Right ventricle myocardium superior (tissue), 1 donor: ENCODE measurements around the gene CACNA1D. TPM values are rescaled to one million over a fixed set of nuclear protein-coding genes. Genes with fewer than 3 reads are reported as not detected.

Experiments
- ATAC-seq: fragments of 200-7000 bp; cut with Tn5 transposase; one replicate; pipeline ENCODE4 v1.9.1; 2020; ENCODE audit warnings: mild to moderate bottlenecking; ENCODE audit not compliant: poor library complexity
- DNase-seq: peaks from one replicate; pipeline ENCODE4 v3.0.0-alpha.2; 2020
- intact Hi-C: fragments of 100-400 bp; cut with DNase I; formaldehyde crosslinking; loops from one replicate; pipeline ENCODE4 v1.11.2; 2022
- total RNA-seq: library from RNA; stranded (reverse); fragmentation: NEBNext Ultra II Directional; extraction: Animal tissue kit (Norgen Biotek cat#: 25700); gene quantifications from one replicate; pipeline ENCODE4 v1.2.1, GENCODE V29; 2021
- donor health status: DM: no; HTN: yes; CAD: no; lungs with severe emphysema.

The CACNA1D gene
- total RNA-seq, 1 donor from 2014 or later: 0.78 TPM

GRCh38 chr3:53593611-53594010, 99.2 kb downstream of the CACNA1D start:
- intact Hi-C loops: no loop called here
- ATAC-seq: no peak
- no peak for DNase-seq

DNA sequence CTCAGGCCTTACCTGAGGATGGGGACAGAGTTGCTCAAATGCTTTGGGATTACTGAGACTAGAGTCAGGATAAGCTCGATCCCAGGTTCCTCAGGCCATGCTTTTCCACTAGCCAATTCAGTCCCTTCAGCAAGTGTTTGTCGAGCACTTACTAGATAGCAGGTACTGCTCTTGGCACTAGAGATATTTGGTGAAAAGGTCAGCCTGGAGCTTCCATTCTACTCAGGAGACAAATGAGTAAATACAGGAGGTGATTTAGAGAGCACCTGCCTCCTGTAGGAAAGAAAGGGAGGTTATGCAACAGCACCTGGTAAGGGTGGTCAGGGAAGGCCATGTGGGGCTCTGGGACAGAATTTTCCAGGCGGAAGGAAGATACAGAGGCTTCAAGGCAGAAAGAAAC, 99.9 kb downstream of the CACNA1D start:
- intact Hi-C loops: no loop called here
- DNase-seq (no peak), ATAC-seq (no peak)

- no peak for DNase-seq
- intact Hi-C loops: no loop called here
- no peak for ATAC-seq
Observed at GRCh38 chr3:53595660-53596059, 101.2 kb downstream of the CACNA1D start.

DNA sequence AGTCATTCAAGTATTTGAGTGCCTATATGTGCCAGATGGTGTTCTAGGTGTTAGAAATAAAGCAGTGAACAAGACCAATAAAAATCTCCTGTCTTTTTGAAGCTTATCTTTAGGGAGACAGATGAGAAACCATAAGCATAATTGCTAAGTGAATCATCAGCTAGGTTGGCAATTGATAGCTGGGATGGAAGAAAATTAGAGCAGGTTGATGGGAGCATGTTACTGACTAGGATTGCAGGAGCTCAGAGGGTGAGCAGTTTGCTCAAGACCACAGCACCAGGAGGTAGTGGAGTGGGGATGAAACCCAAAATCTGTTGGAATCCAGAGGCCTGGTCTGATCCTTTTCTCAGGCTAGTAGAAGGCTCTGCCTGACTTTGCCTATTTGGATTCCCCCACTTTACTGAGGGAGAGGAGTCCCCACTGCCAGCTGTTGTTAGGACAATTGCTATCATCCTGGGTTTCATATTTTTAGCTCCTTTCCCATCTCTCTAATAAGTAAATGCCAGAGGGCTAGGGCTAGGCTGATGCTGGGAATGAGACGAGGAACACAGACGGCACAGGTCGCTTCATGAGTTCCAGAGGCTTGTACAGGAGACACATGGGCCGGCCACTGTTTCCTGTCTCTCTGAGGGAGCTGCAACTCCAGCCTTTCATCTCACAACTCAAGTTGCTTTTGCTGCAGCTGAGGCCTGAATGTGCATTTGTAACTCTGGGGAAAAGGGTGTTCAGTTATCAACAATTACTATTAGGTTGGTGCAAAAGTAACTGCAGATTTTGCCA, 102.9 kb downstream of the CACNA1D start:
- DNase-seq (no peak), ATAC-seq (no peak)
- intact Hi-C loops: no loop called here

GRCh38 chr3:53599771-53600170, 105.4 kb downstream of the CACNA1D start:
- intact Hi-C loops: no loop called here
- DNase-seq: no peak
- no peak for ATAC-seq

- ATAC-seq (no peak), DNase-seq (no peak)
- intact Hi-C loops: no loop called here
Observed at GRCh38 chr3:53602866-53603265, 108.5 kb downstream of the CACNA1D start.

- no peak for ATAC-seq
- DNase-seq: no peak
- intact Hi-C loops: no loop called here
Observed at GRCh38 chr3:53604232-53604631, 109.8 kb downstream of the CACNA1D start.

DNA sequence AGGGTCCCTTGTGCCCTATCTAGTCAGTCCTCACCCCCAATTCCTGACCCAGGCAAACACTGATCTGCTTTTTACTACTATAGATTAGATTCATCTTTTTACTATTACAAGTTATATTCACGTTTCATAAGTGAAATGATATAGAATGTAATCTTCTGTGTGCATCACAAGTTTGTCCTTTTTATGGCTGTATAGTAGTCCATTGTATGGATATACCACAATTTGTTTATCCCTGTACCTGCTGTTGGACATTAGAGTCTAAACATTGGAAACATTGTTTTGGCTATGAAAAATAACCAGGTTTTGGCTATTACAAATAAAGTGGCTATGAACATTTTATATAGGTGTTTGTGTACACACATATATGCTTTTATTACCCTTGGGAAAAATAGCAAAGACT, 112.4 kb downstream of the CACNA1D start:
- intact Hi-C loops: no loop called here
- DNase-seq (no peak), ATAC-seq (no peak)

DNA sequence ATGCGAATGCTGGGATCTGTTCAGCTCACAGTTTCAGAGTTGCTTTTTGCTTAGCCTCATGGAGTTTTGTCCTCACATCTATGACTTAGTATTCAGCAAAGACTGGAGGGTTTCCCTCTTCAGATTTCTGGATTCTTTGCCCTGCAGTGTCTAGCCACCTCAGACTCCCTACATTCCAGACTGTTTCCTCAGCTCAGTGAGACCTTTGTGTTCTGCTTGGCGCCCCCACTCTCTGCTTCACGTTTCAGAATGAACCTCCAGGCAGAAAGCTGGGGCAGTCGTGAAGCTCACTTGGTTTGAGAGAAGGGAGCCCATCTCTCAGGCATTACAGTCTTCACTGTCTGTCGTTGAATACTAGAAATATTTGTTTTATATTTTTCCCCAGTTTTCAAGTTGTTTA, 118.1 kb downstream of the CACNA1D start:
- intact Hi-C loops: no loop called here
- ATAC-seq: no peak
- no peak for DNase-seq

- DNase-seq: no peak
- peak; percentile 50 for ATAC-seq
- intact Hi-C loops: no loop called here
Observed at GRCh38 chr3:53613125-53613524, 118.7 kb downstream of the CACNA1D start.

- intact Hi-C loops: no loop called here
- DNase-seq: no peak
- no peak for ATAC-seq
Observed at GRCh38 chr3:53614307-53614706, 119.9 kb downstream of the CACNA1D start.

- intact Hi-C loops: no loop called here
- no peak for ATAC-seq
- no peak for DNase-seq
Observed at GRCh38 chr3:53616321-53616720, 121.9 kb downstream of the CACNA1D start.

DNA sequence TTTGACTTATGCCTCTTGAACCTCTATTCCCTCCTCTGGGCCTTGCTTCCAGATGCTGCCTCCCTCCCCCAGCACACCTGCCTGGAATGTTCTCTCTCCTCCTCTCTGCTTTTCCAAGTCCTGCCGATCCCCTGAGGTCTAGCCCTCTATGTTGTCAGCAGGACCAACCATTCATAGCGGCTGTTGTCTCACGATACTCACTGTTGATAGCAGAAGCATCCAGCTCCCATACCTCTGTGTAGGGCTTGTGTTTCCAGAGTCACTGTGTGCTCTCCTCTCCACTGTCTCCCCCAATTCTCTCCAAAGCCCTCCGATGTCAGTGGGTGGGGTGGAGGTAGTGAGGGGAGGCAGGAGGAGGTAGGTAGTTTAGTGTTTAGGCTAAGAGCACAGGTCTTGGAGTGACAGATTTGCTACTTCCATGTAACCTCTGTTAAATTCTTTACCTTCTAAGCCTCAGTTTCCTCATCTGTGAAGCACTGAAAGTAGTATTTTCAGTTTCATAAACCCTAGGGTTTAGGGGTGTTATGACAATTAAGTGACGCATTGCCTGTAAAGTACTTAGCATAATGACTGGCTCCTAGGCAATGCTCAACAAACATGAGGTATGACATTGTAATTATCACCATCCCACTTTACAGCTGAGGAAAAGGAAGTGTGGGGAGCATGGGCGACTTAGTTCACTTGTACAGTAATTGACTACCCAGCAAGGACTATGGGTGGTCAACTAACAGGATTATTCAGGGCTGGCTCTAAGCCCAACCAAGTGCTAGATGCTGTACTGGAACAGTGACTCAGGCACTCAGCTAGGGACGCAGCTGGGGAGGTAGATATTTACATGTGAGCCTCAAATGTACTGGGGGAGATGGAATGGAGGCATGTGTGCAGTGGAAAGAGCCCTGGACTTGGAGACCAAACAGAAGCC, 122.8 kb downstream of the CACNA1D start:
- no peak for DNase-seq
- intact Hi-C loops: no loop called here
- no peak for ATAC-seq

DNA sequence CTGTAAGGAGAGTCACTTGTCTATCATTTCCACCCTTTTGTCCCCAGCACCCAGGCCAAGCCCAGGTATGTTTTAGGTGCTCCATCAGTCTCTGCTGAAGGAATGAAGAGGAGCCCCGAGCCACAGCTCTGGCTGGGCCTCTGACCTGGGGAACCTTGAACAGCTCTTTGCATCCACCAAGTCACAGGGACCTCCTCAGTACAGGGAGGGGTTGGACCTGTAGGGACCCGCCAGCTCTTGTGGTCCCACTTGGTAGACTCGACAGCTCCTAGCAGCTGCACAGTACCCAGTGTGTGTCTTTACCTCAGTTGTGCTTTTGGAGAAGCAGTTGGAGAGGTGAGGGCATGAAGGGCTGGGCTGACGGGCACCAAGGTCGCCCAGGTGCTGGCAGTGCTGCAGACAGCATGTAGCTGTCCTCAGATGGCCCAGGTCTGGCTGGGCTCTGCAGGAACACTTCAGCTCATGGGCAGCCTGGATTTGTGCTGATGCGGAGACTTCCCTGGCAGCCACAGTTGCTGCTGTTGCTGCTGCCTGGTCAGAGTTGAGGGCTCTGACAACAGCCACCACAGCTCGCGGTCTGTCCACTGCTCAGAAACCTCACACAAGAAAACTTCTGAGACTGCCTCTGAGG, 123.6 kb downstream of the CACNA1D start:
- DNase-seq (peak; percentile 71), ATAC-seq (peak; percentile 93)
- intact Hi-C loops: no loop called here

DNA sequence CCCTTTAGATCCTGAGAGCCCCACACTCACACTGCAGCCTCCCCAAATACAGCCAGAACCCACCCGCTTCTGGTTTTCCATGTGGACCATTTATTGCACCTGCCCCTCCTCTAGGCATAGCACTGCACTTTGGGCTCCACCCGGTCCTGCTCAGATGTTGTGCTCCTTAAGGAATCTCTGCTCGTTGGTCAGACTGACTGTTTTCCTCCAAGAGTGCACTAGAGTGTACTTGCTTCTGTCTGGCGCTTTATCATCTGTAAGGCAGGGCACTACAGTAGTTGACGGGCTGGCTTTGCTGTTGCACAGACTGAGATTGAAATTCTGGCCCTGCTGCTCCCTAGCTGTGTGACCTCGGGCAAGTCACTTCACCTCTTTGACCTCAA, 124.1 kb downstream of the CACNA1D start:
- intact Hi-C loops: no loop called here
- no peak for ATAC-seq

DNA sequence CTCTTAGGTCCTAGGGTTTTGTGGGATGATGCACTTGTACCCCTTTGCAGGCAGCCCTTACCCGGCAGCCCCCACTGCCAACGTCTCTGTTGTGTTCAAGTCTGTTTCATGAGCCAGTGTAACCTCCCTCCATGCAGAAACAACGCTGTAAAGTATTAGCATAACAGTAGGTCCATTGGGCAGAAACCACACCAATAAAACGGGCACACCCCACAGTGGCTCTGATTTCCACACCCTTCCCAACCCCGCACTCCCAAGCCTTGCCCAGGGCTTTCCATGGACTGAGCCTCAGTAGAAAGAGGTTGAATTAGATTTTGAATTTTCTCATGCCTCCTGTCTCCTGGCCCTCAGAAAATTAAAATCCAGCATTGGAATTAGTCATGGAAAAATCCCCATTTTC, 124.5 kb downstream of the CACNA1D start:
- intact Hi-C loops: no loop called here
- DNase-seq (no peak), ATAC-seq (no peak)

More for the DNA sequence above, 124.1 kb downstream of the CACNA1D start:
- no peak for DNase-seq

- no peak for ATAC-seq
- intact Hi-C loops: no loop called here
- no peak for DNase-seq
Observed at GRCh38 chr3:53624061-53624857, 129.8 kb downstream of the CACNA1D start.

DNA sequence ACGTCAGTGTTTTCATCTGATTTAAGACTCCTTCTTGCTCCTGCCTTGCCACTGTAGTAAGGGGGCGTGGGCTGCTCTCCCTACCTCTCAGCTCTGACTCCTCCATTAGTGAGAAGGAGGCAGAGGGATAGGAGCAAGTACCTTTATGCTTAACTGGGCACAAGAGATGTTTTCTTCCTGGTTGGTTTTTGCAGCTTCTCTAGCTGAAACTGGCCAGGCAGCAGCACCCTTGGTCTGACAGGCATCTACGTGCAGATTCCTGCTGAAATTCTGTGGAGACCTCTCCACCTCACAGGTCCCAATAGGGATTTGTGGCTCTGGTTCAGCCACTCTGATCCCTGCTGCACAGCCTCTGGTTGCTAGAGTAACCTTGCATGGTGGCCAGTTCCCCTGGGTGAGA, 132.5 kb downstream of the CACNA1D start:
- intact Hi-C loops: no loop called here
- ATAC-seq (no peak), DNase-seq (no peak)
